ENCODE data around the gene GPR162.

The GPR162 gene

GRCh38 chr12:6833189-6833890 lies 11.7 kb downstream of the GPR162 start:
- no peak overlapping the region for H3K27ac ChIP-seq
- no peak for DNase-seq (ENCODE audit: low read depth, low spot score)

GRCh38 chr12:6834254-6834653 lies 12.6 kb downstream of the GPR162 start:
- no peak for DNase-seq (ENCODE audit: low read depth, low spot score)
- no peak overlapping the region for H3K27ac ChIP-seq

GRCh38 chr12:6834873-6835272 lies 13.3 kb downstream of the GPR162 start:
- H3K27ac ChIP-seq = no peak overlapping the region
- DNase-seq (ENCODE audit: low read depth, low spot score) = no peak

GRCh38 chr12:6836851-6837250 lies 15.2 kb downstream of the GPR162 start:
- DNase-seq (ENCODE audit: low read depth, low spot score) = no peak
- H3K27ac ChIP-seq = no peak overlapping the region

- H3K27ac ChIP-seq = no peak overlapping the region
- DNase-seq (ENCODE audit: low read depth, low spot score) = no peak
Observed at GRCh38 chr12:6837370-6838060, 15.9 kb downstream of the GPR162 start.

- no peak for DNase-seq (ENCODE audit: low read depth, low spot score)
- H3K27ac ChIP-seq = no peak overlapping the region
Observed at GRCh38 chr12:6838854-6839253, 17.2 kb downstream of the GPR162 start.

GRCh38 chr12:6839482-6840201 lies 18.0 kb downstream of the GPR162 start:
- DNase-seq (ENCODE audit: low read depth, low spot score) = no peak
- H3K27ac ChIP-seq = no peak overlapping the region

GRCh38 chr12:6840330-6840729 lies 18.7 kb downstream of the GPR162 start:
- no peak for DNase-seq (ENCODE audit: low read depth, low spot score)
- H3K27ac ChIP-seq = no peak overlapping the region

- DNase-seq (ENCODE audit: low read depth, low spot score) = no peak
- H3K27ac ChIP-seq = no peak within 1 kb of the TSS
Observed at GRCh38 chr12:6840761-6841515, 19.3 kb downstream of the GPR162 start, which contains the start of gene GNB3. GNB3 (plus strand) TSS chr12:6840925; CDS start chr12:6841288, 363 bp downstream.

- no peak for DNase-seq (ENCODE audit: low read depth, low spot score)
- no peak overlapping the region for H3K27ac ChIP-seq
Observed at GRCh38 chr12:6842075-6842474, 20.5 kb downstream of the GPR162 start.

- DNase-seq (ENCODE audit: low read depth, low spot score) = no peak
- no peak overlapping the region for H3K27ac ChIP-seq
Observed at GRCh38 chr12:6843118-6843902, 21.7 kb downstream of the GPR162 start.

- no peak for DNase-seq (ENCODE audit: low read depth, low spot score)
- H3K27ac ChIP-seq = no peak overlapping the region
Observed at GRCh38 chr12:6845395-6845794, 23.8 kb downstream of the GPR162 start.

- H3K27ac ChIP-seq = no peak overlapping the region
- DNase-seq (ENCODE audit: low read depth, low spot score) = no peak
Observed at GRCh38 chr12:6846316-6846869, 24.8 kb downstream of the GPR162 start.

- no peak for DNase-seq (ENCODE audit: low read depth, low spot score)
- no peak overlapping the region for H3K27ac ChIP-seq
Observed at GRCh38 chr12:6847676-6848075, 26.1 kb downstream of the GPR162 start.

GRCh38 chr12:6849427-6849826 lies 27.8 kb downstream of the GPR162 start:
- DNase-seq (ENCODE audit: low read depth, low spot score) = no peak
- no peak overlapping the region for H3K27ac ChIP-seq

- DNase-seq (ENCODE audit: low read depth, low spot score) = no peak
- no peak overlapping the region for H3K27ac ChIP-seq
Observed at GRCh38 chr12:6849976-6850560, 28.4 kb downstream of the GPR162 start.

GRCh38 chr12:6850796-6851152 lies 29.2 kb downstream of the GPR162 start:
- H3K27ac ChIP-seq = no peak overlapping the region
- no peak for DNase-seq (ENCODE audit: low read depth, low spot score)

- H3K27ac ChIP-seq = peak within 1 kb of the TSS; percentile 66
- peak; percentile 97 for DNase-seq (ENCODE audit: low read depth, low spot score)
Observed at GRCh38 chr12:6851153-6851920, 29.7 kb downstream of the GPR162 start, which contains the start of gene CDCA3. CDCA3 (minus strand) TSS chr12:6851286; CDS start chr12:6850952, 334 bp downstream.
